ENCODE measurements around the gene MYOF.

Gene MYOF

DNA sequence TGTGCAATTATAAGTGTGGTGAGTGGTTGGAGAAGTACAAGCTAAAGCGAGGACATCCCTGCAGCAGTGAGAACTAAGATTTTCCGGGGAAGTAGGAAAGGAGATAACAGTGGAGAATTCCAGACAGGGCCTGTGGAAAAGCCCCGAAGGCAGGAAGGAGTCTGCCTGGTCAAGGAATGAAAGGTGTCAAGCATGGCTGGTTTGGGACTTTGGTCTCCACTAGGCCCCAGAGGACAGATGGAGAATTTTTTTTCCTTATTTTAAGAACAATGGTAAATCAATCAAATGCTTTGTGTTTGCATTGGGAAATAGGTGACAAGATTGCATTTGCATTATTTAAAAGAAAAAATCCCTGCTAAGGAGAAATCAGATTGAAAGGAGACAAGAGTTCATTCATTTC, 11.0 kb upstream of the MYOF start:
- Histone ChIP-seq H3K36me3 (ENCODE audit: insufficient read depth) (no peaks in the 10 kb centered on the region), H3K27me3 (ENCODE audit: insufficient read depth, low read depth) (no peaks in the 10 kb centered on the region), H3K27ac (no peak overlapping the region), H3K79me2 (ENCODE audit: insufficient read depth, low read depth) (peaks cover 14% of the 10 kb centered on the region), H4K20me1 (ENCODE audit: insufficient read depth) (no peaks in the 10 kb centered on the region), H3K4me3 (IDR thresholded peaks at IDR 0.05; ENCODE audit: insufficient read depth, low read depth, low read length) (no peak overlapping the region), H3K4me1 (ENCODE audit: low read depth, poor library complexity, severe bottlenecking) (peaks cover 20% of the 10 kb centered on the region), H2AFZ (ENCODE audit: low read depth) (no peak overlapping the region), H3K4me2 (no peak overlapping the region), H3K9ac (no peak overlapping the region)
- TF ChIP-seq, protein P1, sequence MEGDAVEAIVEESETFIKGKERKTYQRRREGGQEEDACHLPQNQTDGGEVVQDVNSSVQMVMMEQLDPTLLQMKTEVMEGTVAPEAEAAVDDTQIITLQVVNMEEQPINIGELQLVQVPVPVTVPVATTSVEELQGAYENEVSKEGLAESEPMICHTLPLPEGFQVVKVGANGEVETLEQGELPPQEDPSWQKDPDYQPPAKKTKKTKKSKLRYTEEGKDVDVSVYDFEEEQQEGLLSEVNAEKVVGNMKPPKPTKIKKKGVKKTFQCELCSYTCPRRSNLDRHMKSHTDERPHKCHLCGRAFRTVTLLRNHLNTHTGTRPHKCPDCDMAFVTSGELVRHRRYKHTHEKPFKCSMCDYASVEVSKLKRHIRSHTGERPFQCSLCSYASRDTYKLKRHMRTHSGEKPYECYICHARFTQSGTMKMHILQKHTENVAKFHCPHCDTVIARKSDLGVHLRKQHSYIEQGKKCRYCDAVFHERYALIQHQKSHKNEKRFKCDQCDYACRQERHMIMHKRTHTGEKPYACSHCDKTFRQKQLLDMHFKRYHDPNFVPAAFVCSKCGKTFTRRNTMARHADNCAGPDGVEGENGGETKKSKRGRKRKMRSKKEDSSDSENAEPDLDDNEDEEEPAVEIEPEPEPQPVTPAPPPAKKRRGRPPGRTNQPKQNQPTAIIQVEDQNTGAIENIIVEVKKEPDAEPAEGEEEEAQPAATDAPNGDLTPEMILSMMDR (conservative IDR thresholded peaks at IDR 0.05; ENCODE audit: low read depth, low read length): no peak

DNA sequence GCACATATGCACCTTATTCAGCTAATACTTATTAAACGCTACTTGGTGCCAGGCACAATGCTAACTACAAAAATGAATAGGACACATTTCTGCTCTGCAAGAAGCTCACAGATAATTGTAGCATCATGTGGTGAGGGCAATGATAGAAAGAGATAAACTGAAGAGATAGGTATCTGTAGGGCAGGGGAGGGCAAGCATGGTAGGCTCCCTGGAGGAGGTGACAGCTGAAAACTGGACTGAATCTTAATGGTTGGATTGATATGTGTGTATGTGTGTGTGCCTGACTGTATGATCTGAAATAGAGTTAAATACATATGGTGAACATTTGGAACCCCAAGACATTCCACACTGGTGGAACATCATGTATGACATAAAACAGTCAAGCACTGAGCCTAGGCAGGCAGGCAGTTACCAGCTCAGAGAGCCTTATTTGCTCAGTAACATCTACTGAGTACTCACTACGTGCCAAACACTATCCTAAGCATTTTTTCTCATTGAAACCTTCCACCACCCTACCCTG, 9.5 kb upstream of the MYOF start:
- Histone ChIP-seq H3K4me2 (no peak overlapping the region), H3K4me1 (ENCODE audit: low read depth, poor library complexity, severe bottlenecking) (peaks cover 9% of the 10 kb centered on the region), H2AFZ (ENCODE audit: low read depth) (no peak overlapping the region), H3K27me3 (ENCODE audit: insufficient read depth, low read depth) (no peaks in the 10 kb centered on the region), H3K27ac (no peak overlapping the region), H3K36me3 (ENCODE audit: insufficient read depth) (no peaks in the 10 kb centered on the region), H3K79me2 (ENCODE audit: insufficient read depth, low read depth) (no peaks in the 10 kb centered on the region), H3K4me3 (IDR thresholded peaks at IDR 0.05; ENCODE audit: insufficient read depth, low read depth, low read length) (no peak overlapping the region), H3K9ac (no peak overlapping the region), H4K20me1 (ENCODE audit: insufficient read depth) (no peaks in the 10 kb centered on the region)
- TF ChIP-seq, protein P1 (conservative IDR thresholded peaks at IDR 0.05; ENCODE audit: low read depth, low read length): no peak

DNA sequence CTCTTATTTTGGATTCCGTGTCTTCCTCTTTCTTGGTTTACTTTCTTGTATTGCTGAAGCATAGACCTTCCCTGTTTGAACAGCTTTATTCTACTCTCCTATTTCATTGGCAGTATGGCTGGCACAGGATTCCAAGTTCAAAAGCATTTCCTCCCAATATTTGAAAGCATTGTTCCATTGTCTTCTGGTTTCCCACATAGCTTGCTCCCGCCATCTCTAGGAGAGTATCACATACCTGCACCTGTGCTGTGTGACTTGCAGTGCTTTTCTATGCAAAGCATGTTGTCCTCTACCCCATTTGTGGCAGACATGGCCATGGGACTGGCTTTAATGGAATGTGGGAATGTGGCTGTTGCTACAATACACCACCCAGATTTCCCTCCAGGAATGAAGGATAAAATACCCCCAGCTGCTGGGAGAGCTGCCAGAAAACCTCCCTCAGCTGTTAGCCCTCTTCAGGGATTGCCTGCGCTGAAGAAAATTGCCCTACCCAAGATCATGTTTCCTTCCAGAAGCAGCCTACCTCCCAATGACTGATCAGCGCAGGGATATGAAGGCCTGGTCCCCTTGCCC, 6.9 kb upstream of the MYOF start:
- Histone ChIP-seq H2AFZ (ENCODE audit: low read depth) (no peak overlapping the region), H3K4me3 (IDR thresholded peaks at IDR 0.05; ENCODE audit: insufficient read depth, low read depth, low read length) (no peak overlapping the region), H3K27ac (no peak overlapping the region), H3K9ac (no peak overlapping the region), H3K4me1 (ENCODE audit: low read depth, poor library complexity, severe bottlenecking) (no peaks in the 10 kb centered on the region), H3K4me2 (no peak overlapping the region), H3K36me3 (ENCODE audit: insufficient read depth) (no peaks in the 10 kb centered on the region), H3K79me2 (ENCODE audit: insufficient read depth, low read depth) (no peaks in the 10 kb centered on the region), H4K20me1 (ENCODE audit: insufficient read depth) (no peaks in the 10 kb centered on the region), H3K27me3 (ENCODE audit: insufficient read depth, low read depth) (no peaks in the 10 kb centered on the region)
- TF ChIP-seq, protein P1 (conservative IDR thresholded peaks at IDR 0.05; ENCODE audit: low read depth, low read length): no peak

DNA sequence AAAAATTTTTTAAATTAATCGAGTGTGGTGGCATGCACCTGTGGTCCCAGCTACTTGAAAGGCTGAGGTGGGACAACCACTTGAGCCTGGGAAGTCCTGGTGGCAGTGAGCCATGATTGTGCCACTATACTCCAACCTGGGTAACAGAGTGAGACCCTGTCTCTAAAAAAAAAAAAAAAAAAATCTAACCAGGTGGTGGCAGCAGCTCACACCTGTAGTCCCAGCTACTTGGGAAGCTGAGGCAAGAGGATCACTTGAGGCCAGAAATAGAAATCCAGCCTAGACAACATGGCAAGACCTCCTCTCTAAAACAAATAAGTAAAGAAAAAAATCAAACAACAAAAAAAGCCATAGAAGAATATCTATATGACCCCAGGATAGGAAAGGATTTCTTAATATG, 3.6 kb upstream of the MYOF start:
- Histone ChIP-seq H2AFZ (ENCODE audit: low read depth) (no peak overlapping the region), H3K27me3 (ENCODE audit: insufficient read depth, low read depth) (0 out of 2 replicates have a peak, but pooled peaks cover 3% of the 10 kb centered on the region), H3K36me3 (ENCODE audit: insufficient read depth) (no peaks in the 10 kb centered on the region), H3K79me2 (ENCODE audit: insufficient read depth, low read depth) (no peaks in the 10 kb centered on the region), H3K4me2 (no peak overlapping the region), H3K4me3 (IDR thresholded peaks at IDR 0.05; ENCODE audit: insufficient read depth, low read depth, low read length) (no peak overlapping the region), H3K27ac (no peak overlapping the region), H3K9ac (no peak overlapping the region), H4K20me1 (ENCODE audit: insufficient read depth) (no peaks in the 10 kb centered on the region), H3K4me1 (ENCODE audit: low read depth, poor library complexity, severe bottlenecking) (peaks cover 20% of the 10 kb centered on the region)
- TF ChIP-seq, protein P1 (conservative IDR thresholded peaks at IDR 0.05; ENCODE audit: low read depth, low read length): no peak
